Measurements from ENCODE around the gene STPG2.

DNA sequence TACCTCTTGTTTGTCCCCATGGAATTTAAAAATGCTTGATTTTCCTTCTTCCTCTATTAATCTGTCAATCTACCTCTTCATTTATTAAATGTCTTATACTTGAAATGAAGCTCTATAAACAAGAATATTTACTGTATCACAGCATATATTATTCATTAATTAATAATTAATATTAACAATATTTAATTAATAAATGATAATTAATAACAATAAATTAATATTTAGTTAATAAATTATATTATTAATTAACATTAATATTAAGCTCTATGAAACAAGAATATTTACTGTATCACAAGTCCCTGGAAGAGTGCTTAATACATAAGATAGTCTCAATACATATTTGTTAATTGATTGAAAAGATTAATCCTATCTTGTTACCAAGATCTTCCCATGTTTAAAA is 306.6 kb downstream of the STPG2 start:
- TF ChIP-seq, protein P1, sequence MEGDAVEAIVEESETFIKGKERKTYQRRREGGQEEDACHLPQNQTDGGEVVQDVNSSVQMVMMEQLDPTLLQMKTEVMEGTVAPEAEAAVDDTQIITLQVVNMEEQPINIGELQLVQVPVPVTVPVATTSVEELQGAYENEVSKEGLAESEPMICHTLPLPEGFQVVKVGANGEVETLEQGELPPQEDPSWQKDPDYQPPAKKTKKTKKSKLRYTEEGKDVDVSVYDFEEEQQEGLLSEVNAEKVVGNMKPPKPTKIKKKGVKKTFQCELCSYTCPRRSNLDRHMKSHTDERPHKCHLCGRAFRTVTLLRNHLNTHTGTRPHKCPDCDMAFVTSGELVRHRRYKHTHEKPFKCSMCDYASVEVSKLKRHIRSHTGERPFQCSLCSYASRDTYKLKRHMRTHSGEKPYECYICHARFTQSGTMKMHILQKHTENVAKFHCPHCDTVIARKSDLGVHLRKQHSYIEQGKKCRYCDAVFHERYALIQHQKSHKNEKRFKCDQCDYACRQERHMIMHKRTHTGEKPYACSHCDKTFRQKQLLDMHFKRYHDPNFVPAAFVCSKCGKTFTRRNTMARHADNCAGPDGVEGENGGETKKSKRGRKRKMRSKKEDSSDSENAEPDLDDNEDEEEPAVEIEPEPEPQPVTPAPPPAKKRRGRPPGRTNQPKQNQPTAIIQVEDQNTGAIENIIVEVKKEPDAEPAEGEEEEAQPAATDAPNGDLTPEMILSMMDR (IDR thresholded peaks at IDR 0.05) = no peak
- TF ChIP-seq POLR2AphosphoS5 (IDR thresholded peaks at IDR 0.05) (no peak), EP300 (IDR thresholded peaks at IDR 0.05) (no peak)
